ENCODE results near the gene MAP3K5.

DNA sequence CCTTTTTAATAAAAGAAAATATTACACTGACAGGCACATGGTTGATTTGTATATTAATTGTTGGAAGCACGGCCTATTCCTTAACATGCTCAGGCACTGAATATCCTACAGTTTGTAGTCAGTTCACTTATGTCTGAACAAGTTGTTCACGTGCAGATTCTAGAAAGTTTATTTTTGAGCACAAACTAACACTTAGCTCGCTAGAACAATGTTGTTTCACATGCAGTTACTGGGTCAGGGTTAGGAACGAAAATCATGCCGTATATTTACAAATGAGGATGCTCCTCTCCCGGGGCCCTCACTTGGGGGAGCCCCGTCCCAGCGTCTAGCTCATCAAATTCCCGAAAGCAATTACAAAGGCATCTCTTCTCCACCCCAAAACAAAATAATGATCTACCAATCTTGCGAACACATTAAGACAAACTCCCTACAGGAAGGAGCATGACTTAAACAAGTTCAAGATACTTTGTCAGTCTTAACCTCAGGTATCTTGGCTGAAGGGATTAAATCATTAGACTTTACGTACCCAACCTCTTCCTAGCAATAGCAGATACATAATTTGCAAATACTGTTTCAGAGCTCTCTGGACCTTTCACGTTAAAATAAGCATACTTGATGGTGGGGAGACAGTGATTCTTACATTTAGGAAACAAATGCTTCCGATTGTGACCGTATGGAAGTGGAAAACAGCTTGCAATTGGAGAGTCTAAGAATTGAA is 243.5 kb downstream of the MAP3K5 start:
- TF ChIP-seq, protein P1, sequence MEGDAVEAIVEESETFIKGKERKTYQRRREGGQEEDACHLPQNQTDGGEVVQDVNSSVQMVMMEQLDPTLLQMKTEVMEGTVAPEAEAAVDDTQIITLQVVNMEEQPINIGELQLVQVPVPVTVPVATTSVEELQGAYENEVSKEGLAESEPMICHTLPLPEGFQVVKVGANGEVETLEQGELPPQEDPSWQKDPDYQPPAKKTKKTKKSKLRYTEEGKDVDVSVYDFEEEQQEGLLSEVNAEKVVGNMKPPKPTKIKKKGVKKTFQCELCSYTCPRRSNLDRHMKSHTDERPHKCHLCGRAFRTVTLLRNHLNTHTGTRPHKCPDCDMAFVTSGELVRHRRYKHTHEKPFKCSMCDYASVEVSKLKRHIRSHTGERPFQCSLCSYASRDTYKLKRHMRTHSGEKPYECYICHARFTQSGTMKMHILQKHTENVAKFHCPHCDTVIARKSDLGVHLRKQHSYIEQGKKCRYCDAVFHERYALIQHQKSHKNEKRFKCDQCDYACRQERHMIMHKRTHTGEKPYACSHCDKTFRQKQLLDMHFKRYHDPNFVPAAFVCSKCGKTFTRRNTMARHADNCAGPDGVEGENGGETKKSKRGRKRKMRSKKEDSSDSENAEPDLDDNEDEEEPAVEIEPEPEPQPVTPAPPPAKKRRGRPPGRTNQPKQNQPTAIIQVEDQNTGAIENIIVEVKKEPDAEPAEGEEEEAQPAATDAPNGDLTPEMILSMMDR (IDR thresholded peaks at IDR 0.05; ENCODE audit: insufficient read depth, low read length, poor library complexity, severe bottlenecking), result no peak
- no peak for TF ChIP-seq EZH2phosphoT487 (conservative IDR thresholded peaks at IDR 0.05; ENCODE audit: low read length)
